ENCODE data around the gene STK17B.

The STK17B gene

GRCh38 chr2:196119926-196120325, 51.5 kb downstream of the STK17B start:
- Histone ChIP-seq H3K18ac (ENCODE audit: low read length) (no peak overlapping the region), H3K4me3 (ENCODE audit: low read length in 2 of 2) (no peak overlapping the region), H3K27me3 (ENCODE audit: control insufficient read depth in 3 of 3, insufficient read depth in 3 of 3, low read depth in 1 of 3, low read length in 3 of 3) (no peaks in the 10 kb centered on the region), H3K4ac (ENCODE audit: low read length) (no peak overlapping the region), H2BK5ac (ENCODE audit: low read length) (no peak overlapping the region), H3K9ac (ENCODE audit: low read depth, low read length, poor library complexity) (no peak overlapping the region), H2BK12ac (ENCODE audit: low read length) (no peak overlapping the region), H2BK15ac (ENCODE audit: low read length) (no peak overlapping the region), H3K23ac (ENCODE audit: low read depth, low read length, poor library complexity) (no peak overlapping the region), H3K4me1 (ENCODE audit: control insufficient read depth in 2 of 2, insufficient read depth in 1 of 2, low read depth in 1 of 2, low read length in 2 of 2) (peaks cover 0 to 2% of the 10 kb centered on the region in 2 donors), H3K9me3 (replicated peaks in 1 of 2; ENCODE audit: control insufficient read depth in 2 of 2, insufficient read depth in 1 of 2, low read depth in 1 of 2, low read length in 2 of 2) (no peaks in the 10 kb centered on the region), H3K79me1 (ENCODE audit: low read depth, low read length) (no peaks in the 10 kb centered on the region), H4K91ac (ENCODE audit: low read depth, low read length, poor library complexity) (no peak overlapping the region), H3K4me2 (ENCODE audit: insufficient read depth, low read length, poor library complexity, severe bottlenecking) (no peak overlapping the region), H3K27ac (replicated peaks; ENCODE audit: low read length) (no peak overlapping the region), H2AK5ac (ENCODE audit: low read depth, low read length) (no peak overlapping the region), H3K14ac (ENCODE audit: low read length) (no peak overlapping the region), H4K8ac (ENCODE audit: low read depth, low read length) (no peak overlapping the region), H3K36me3 (replicated peaks in 1 of 2; ENCODE audit: control insufficient read depth in 2 of 2, insufficient read depth in 2 of 2, low read length in 2 of 2) (no peaks in the 10 kb centered on the region), H2BK120ac (ENCODE audit: low read depth, low read length) (no peak overlapping the region), H2AFZ (ENCODE audit: low read length) (peak overlapping the region; percentile 17)
- WGBS, 2 donors (ENCODE audit: extremely low coverage in 2 of 2, insufficient read length in 2 of 2, insufficient replicate concordance in 1 of 2): no CpG with 5 or more reads among the region's 3 CpGs
- DNase-seq (ENCODE audit: low spot score): no peak

GRCh38 chr2:196117214-196117705, 54.1 kb downstream of the STK17B start:
- no peak overlapping the region for H2BK12ac ChIP-seq (ENCODE audit: low read length)
- no peak for DNase-seq (ENCODE audit: low spot score)
- H3K27me3 ChIP-seq (ENCODE audit: control insufficient read depth in 3 of 3, insufficient read depth in 3 of 3, low read depth in 1 of 3, low read length in 3 of 3): no peaks in the 10 kb centered on the region
- no peak overlapping the region for H3K18ac ChIP-seq (ENCODE audit: low read length)
- H3K14ac ChIP-seq (ENCODE audit: low read length): no peak overlapping the region
- H3K23ac ChIP-seq (ENCODE audit: low read depth, low read length, poor library complexity): no peak overlapping the region
- H4K91ac ChIP-seq (ENCODE audit: low read depth, low read length, poor library complexity): no peak overlapping the region
- WGBS, 2 donors (ENCODE audit: extremely low coverage in 2 of 2, insufficient read length in 2 of 2, insufficient replicate concordance in 1 of 2): no CpG with 5 or more reads among the region's 4 CpGs
- H3K79me1 ChIP-seq (ENCODE audit: low read depth, low read length): no peaks in the 10 kb centered on the region
- no peak overlapping the region for H3K4me3 ChIP-seq (ENCODE audit: low read length in 2 of 2)
- H3K9me3 ChIP-seq (replicated peaks in 1 of 2; ENCODE audit: control insufficient read depth in 2 of 2, insufficient read depth in 1 of 2, low read depth in 1 of 2, low read length in 2 of 2): no peaks in the 10 kb centered on the region
- no peak overlapping the region for H4K8ac ChIP-seq (ENCODE audit: low read depth, low read length)
- H2AFZ ChIP-seq (ENCODE audit: low read length): no peak overlapping the region
- H3K36me3 ChIP-seq (replicated peaks in 1 of 2; ENCODE audit: control insufficient read depth in 2 of 2, insufficient read depth in 2 of 2, low read length in 2 of 2): no peaks in the 10 kb centered on the region
- H2AK5ac ChIP-seq (ENCODE audit: low read depth, low read length): no peak overlapping the region
- H2BK120ac ChIP-seq (ENCODE audit: low read depth, low read length): no peak overlapping the region
- H3K4me1 ChIP-seq (ENCODE audit: control insufficient read depth in 2 of 2, insufficient read depth in 1 of 2, low read depth in 1 of 2, low read length in 2 of 2): peaks cover 7 to 9% of the 10 kb centered on the region in 2 donors
- H3K9ac ChIP-seq (ENCODE audit: low read depth, low read length, poor library complexity): no peak overlapping the region
- H3K4me2 ChIP-seq (ENCODE audit: insufficient read depth, low read length, poor library complexity, severe bottlenecking): no peak overlapping the region
- H3K4ac ChIP-seq (ENCODE audit: low read length): no peak overlapping the region
- no peak overlapping the region for H3K27ac ChIP-seq (replicated peaks; ENCODE audit: low read length)
- H2BK15ac ChIP-seq (ENCODE audit: low read length): no peak overlapping the region
- no peak overlapping the region for H2BK5ac ChIP-seq (ENCODE audit: low read length)

- Histone ChIP-seq H2BK12ac (ENCODE audit: low read length) (no peak overlapping the region), H3K4me2 (ENCODE audit: insufficient read depth, low read length, poor library complexity, severe bottlenecking) (no peak overlapping the region), H3K36me3 (replicated peaks in 1 of 2; ENCODE audit: control insufficient read depth in 2 of 2, insufficient read depth in 2 of 2, low read length in 2 of 2) (no peaks in the 10 kb centered on the region), H3K14ac (ENCODE audit: low read length) (no peak overlapping the region), H4K8ac (ENCODE audit: low read depth, low read length) (no peak overlapping the region), H4K91ac (ENCODE audit: low read depth, low read length, poor library complexity) (no peak overlapping the region), H3K4me3 (ENCODE audit: low read length in 2 of 2) (peak overlapping the region in 1 of 2 donors; percentile 40), H3K27ac (replicated peaks; ENCODE audit: low read length) (peak overlapping the region; percentile 92), H3K18ac (ENCODE audit: low read length) (no peak overlapping the region), H3K23ac (ENCODE audit: low read depth, low read length, poor library complexity) (no peak overlapping the region), H3K4ac (ENCODE audit: low read length) (no peak overlapping the region), H3K27me3 (ENCODE audit: control insufficient read depth in 3 of 3, insufficient read depth in 3 of 3, low read depth in 1 of 3, low read length in 3 of 3) (no peaks in the 10 kb centered on the region), H2BK5ac (ENCODE audit: low read length) (no peak overlapping the region), H2BK120ac (ENCODE audit: low read depth, low read length) (no peak overlapping the region), H2AK5ac (ENCODE audit: low read depth, low read length) (no peak overlapping the region), H3K79me1 (ENCODE audit: low read depth, low read length) (no peaks in the 10 kb centered on the region), H3K9me3 (replicated peaks in 1 of 2; ENCODE audit: control insufficient read depth in 2 of 2, insufficient read depth in 1 of 2, low read depth in 1 of 2, low read length in 2 of 2) (no peaks in the 10 kb centered on the region), H2AFZ (ENCODE audit: low read length) (peak overlapping the region; percentile 87), H2BK15ac (ENCODE audit: low read length) (no peak overlapping the region), H3K9ac (ENCODE audit: low read depth, low read length, poor library complexity) (no peak overlapping the region), H3K4me1 (ENCODE audit: control insufficient read depth in 2 of 2, insufficient read depth in 1 of 2, low read depth in 1 of 2, low read length in 2 of 2) (peaks cover 12 to 15% of the 10 kb centered on the region in 2 donors)
- WGBS, 2 donors (ENCODE audit: extremely low coverage in 2 of 2, insufficient read length in 2 of 2, insufficient replicate concordance in 1 of 2): no CpG with 5 or more reads among the region's 7 CpGs
- peak; percentile 24 for DNase-seq (ENCODE audit: low spot score)
Measured at GRCh38 chr2:196113061-196113974, 58.1 kb downstream of the STK17B start.

- H3K18ac ChIP-seq (ENCODE audit: low read length): no peak overlapping the region
- H3K4me3 ChIP-seq (ENCODE audit: low read length in 2 of 2): peak overlapping the region in 1 of 2 donors; percentile 40
- H3K27me3 ChIP-seq (ENCODE audit: control insufficient read depth in 3 of 3, insufficient read depth in 3 of 3, low read depth in 1 of 3, low read length in 3 of 3): no peaks in the 10 kb centered on the region
- H2BK120ac ChIP-seq (ENCODE audit: low read depth, low read length): no peak overlapping the region
- no peak overlapping the region for H4K91ac ChIP-seq (ENCODE audit: low read depth, low read length, poor library complexity)
- peak overlapping the region; percentile 87 for H2AFZ ChIP-seq (ENCODE audit: low read length)
- no peak overlapping the region for H4K8ac ChIP-seq (ENCODE audit: low read depth, low read length)
- H3K79me1 ChIP-seq (ENCODE audit: low read depth, low read length): no peaks in the 10 kb centered on the region
- peak overlapping the region; percentile 14 for H3K4me2 ChIP-seq (ENCODE audit: insufficient read depth, low read length, poor library complexity, severe bottlenecking)
- H3K36me3 ChIP-seq (replicated peaks in 1 of 2; ENCODE audit: control insufficient read depth in 2 of 2, insufficient read depth in 2 of 2, low read length in 2 of 2): no peaks in the 10 kb centered on the region
- no peak overlapping the region for H3K9ac ChIP-seq (ENCODE audit: low read depth, low read length, poor library complexity)
- WGBS, 2 donors (ENCODE audit: extremely low coverage in 2 of 2, insufficient read length in 2 of 2, insufficient replicate concordance in 1 of 2): no CpG with 5 or more reads among the region's 5 CpGs
- DNase-seq (ENCODE audit: low spot score): no peak
- H2BK15ac ChIP-seq (ENCODE audit: low read length): no peak overlapping the region
- H2BK5ac ChIP-seq (ENCODE audit: low read length): no peak overlapping the region
- no peak overlapping the region for H3K14ac ChIP-seq (ENCODE audit: low read length)
- no peak overlapping the region for H2AK5ac ChIP-seq (ENCODE audit: low read depth, low read length)
- no peaks in the 10 kb centered on the region for H3K9me3 ChIP-seq (replicated peaks in 1 of 2; ENCODE audit: control insufficient read depth in 2 of 2, insufficient read depth in 1 of 2, low read depth in 1 of 2, low read length in 2 of 2)
- H2BK12ac ChIP-seq (ENCODE audit: low read length): no peak overlapping the region
- H3K27ac ChIP-seq (replicated peaks; ENCODE audit: low read length): peak overlapping the region; percentile 92
- peaks cover 12 to 15% of the 10 kb centered on the region in 2 donors for H3K4me1 ChIP-seq (ENCODE audit: control insufficient read depth in 2 of 2, insufficient read depth in 1 of 2, low read depth in 1 of 2, low read length in 2 of 2)
- H3K4ac ChIP-seq (ENCODE audit: low read length): no peak overlapping the region
- H3K23ac ChIP-seq (ENCODE audit: low read depth, low read length, poor library complexity): no peak overlapping the region
Measured at GRCh38 chr2:196112418-196113034, 58.9 kb downstream of the STK17B start.
